GM23338 (cell line): ENCODE measurements around the gene DYRK1A. TPM values are rescaled to one million over a fixed set of nuclear protein-coding genes. Genes with fewer than 3 reads are reported as not detected.

Source experiments
- EZH2 ChIP-seq: fragments of 200-600 bp; sonication (generic); IDR thresholded peaks from one replicate; pipeline ENCODE4 v1.8.0; 2017; ENCODE audit warnings: antibody characterized with exemption, mild to moderate bottlenecking, low read depth; ENCODE audit not compliant: unreplicated experiment
- NANOG ChIP-seq: IDR thresholded peaks from 2 replicates; pipeline ENCODE4 v1.6.1; 2016; ENCODE audit warnings: antibody characterized with exemption, borderline replicate concordance
- POLR2AphosphoS5 ChIP-seq: IDR thresholded peaks from 2 replicates; pipeline ENCODE4 v1.6.1; 2016; ENCODE audit warnings: antibody characterized with exemption, low read depth
- STAT1 ChIP-seq: IDR thresholded peaks from one replicate; pipeline ENCODE4 v1.6.1; 2016; ENCODE audit warnings: antibody characterized with exemption; ENCODE audit not compliant: unreplicated experiment
- ZNF331 ChIP-seq: fragments of 250-450 bp; sonication (Bioruptor Pico); IDR thresholded peaks from 2 replicates; pipeline ENCODE4 v1.5.0; 2020; ENCODE audit warnings: low read depth, mild to moderate bottlenecking, moderate library complexity
- polyA plus RNA-seq: library from polyadenylated mRNA; unstranded; fragments of >200 nt; fragmentation: Nextera tagmentation; extraction: Ambion mirVana; gene quantifications from 2 replicates; pipeline ENCODE4 v1.2.1, GENCODE V29; 2016
- total RNA-seq: library from RNA; depleted of rRNA; stranded (reverse); fragments of >200 nt; shearing (Covaris generic); gene quantifications from 2 replicates; pipeline ENCODE4 v1.2.3, GENCODE V29; 2014
- TF ChIP-seq, protein P1 (sequence below): fragments of 250-450 bp; sonication (Bioruptor Pico); IDR thresholded peaks from 2 replicates; pipeline ENCODE4 v1.5.0; 2020; ENCODE audit warnings: mild to moderate bottlenecking, moderate library complexity
- TF ChIP-seq, protein P2 (sequence below), 2 experiments: fragments of 200-600 bp in 1 of 2; sonication (generic) in 1 of 2; conservative IDR thresholded peaks; 2 replicates each; pipeline versions ENCODE4 v1.5.1 to v1.6.1; 2016 to 2017; ENCODE audit warnings: antibody characterized with exemption in 2 of 2, low read depth in 2 of 2, mild to moderate bottlenecking in 2 of 2, moderate library complexity in 1 of 2
- TF ChIP-seq, protein P3 (sequence below): IDR thresholded peaks from 2 replicates; pipeline ENCODE4 v1.6.1; 2016; ENCODE audit warnings: antibody characterized with exemption

The DYRK1A gene
- total and polyA plus RNA-seq, 2 experiments from 2014 or later: 10.3 to 84.7 TPM

DNA sequence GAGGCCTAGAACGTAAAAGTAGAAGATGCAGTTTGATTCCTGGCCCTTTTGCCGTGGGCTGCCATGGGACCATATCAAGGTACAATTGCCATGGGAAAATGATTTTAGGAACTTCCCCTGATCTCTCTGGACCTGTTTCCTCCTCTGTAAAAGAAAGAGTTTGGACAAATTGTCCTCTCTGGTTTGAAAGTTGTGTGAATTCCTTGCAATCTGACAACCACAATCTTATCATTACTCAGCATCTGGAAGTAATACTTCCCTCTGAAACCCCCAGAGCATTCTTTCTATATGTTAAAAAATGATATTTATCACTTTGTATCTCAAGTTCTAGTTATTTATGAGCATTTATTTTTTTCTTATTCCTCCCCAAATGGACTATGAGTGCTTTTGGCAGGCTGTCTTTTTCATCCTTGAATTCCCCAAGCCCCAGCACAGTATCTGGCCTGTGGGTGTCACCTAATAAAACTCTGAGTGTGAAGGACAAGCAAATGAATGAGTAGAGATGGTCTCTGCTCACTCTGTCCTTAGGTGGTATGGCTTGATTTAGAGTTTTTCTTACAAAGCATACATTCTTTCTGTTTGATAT, 181.1 kb downstream of the DYRK1A start (continued):
- TF ChIP-seq, protein P1, sequence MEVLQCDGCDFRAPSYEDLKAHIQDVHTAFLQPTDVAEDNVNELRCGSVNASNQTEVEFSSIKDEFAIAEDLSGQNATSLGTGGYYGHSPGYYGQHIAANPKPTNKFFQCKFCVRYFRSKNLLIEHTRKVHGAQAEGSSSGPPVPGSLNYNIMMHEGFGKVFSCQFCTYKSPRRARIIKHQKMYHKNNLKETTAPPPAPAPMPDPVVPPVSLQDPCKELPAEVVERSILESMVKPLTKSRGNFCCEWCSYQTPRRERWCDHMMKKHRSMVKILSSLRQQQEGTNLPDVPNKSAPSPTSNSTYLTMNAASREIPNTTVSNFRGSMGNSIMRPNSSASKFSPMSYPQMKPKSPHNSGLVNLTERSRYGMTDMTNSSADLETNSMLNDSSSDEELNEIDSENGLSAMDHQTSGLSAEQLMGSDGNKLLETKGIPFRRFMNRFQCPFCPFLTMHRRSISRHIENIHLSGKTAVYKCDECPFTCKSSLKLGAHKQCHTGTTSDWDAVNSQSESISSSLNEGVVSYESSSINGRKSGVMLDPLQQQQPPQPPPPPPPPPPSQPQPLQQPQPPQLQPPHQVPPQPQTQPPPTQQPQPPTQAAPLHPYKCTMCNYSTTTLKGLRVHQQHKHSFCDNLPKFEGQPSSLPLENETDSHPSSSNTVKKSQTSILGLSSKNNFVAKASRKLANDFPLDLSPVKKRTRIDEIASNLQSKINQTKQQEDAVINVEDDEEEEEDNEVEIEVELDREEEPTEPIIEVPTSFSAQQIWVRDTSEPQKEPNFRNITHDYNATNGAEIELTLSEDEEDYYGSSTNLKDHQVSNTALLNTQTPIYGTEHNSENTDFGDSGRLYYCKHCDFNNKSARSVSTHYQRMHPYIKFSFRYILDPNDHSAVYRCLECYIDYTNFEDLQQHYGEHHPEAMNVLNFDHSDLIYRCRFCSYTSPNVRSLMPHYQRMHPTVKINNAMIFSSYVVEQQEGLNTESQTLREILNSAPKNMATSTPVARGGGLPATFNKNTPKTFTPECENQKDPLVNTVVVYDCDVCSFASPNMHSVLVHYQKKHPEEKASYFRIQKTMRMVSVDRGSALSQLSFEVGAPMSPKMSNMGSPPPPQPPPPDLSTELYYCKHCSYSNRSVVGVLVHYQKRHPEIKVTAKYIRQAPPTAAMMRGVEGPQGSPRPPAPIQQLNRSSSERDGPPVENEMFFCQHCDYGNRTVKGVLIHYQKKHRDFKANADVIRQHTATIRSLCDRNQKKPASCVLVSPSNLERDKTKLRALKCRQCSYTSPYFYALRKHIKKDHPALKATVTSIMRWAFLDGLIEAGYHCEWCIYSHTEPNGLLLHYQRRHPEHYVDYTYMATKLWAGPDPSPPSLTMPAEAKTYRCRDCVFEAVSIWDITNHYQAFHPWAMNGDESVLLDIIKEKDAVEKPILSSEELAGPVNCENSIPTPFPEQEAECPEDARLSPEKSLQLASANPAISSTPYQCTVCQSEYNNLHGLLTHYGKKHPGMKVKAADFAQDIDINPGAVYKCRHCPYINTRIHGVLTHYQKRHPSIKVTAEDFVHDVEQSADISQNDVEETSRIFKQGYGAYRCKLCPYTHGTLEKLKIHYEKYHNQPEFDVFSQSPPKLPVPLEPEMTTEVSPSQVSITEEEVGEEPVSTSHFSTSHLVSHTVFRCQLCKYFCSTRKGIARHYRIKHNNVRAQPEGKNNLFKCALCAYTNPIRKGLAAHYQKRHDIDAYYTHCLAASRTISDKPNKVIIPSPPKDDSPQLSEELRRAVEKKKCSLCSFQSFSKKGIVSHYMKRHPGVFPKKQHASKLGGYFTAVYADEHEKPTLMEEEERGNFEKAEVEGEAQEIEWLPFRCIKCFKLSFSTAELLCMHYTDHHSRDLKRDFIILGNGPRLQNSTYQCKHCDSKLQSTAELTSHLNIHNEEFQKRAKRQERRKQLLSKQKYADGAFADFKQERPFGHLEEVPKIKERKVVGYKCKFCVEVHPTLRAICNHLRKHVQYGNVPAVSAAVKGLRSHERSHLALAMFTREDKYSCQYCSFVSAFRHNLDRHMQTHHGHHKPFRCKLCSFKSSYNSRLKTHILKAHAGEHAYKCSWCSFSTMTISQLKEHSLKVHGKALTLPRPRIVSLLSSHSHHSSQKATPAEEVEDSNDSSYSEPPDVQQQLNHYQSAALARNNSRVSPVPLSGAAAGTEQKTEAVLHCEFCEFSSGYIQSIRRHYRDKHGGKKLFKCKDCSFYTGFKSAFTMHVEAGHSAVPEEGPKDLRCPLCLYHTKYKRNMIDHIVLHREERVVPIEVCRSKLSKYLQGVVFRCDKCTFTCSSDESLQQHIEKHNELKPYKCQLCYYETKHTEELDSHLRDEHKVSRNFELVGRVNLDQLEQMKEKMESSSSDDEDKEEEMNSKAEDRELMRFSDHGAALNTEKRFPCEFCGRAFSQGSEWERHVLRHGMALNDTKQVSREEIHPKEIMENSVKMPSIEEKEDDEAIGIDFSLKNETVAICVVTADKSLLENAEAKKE: no peak
- no peak for TF ChIP-seq POLR2AphosphoS5
- TF ChIP-seq, protein P2, sequence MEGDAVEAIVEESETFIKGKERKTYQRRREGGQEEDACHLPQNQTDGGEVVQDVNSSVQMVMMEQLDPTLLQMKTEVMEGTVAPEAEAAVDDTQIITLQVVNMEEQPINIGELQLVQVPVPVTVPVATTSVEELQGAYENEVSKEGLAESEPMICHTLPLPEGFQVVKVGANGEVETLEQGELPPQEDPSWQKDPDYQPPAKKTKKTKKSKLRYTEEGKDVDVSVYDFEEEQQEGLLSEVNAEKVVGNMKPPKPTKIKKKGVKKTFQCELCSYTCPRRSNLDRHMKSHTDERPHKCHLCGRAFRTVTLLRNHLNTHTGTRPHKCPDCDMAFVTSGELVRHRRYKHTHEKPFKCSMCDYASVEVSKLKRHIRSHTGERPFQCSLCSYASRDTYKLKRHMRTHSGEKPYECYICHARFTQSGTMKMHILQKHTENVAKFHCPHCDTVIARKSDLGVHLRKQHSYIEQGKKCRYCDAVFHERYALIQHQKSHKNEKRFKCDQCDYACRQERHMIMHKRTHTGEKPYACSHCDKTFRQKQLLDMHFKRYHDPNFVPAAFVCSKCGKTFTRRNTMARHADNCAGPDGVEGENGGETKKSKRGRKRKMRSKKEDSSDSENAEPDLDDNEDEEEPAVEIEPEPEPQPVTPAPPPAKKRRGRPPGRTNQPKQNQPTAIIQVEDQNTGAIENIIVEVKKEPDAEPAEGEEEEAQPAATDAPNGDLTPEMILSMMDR (conservative IDR thresholded peaks at IDR 0.05; ENCODE audit: low read depth in 2 of 2): no peak
- no peak for TF ChIP-seq STAT1
- TF ChIP-seq EZH2: no peak
- no peak for TF ChIP-seq NANOG
- TF ChIP-seq, protein P3, sequence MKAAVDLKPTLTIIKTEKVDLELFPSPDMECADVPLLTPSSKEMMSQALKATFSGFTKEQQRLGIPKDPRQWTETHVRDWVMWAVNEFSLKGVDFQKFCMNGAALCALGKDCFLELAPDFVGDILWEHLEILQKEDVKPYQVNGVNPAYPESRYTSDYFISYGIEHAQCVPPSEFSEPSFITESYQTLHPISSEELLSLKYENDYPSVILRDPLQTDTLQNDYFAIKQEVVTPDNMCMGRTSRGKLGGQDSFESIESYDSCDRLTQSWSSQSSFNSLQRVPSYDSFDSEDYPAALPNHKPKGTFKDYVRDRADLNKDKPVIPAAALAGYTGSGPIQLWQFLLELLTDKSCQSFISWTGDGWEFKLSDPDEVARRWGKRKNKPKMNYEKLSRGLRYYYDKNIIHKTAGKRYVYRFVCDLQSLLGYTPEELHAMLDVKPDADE: no peak
- no peak for TF ChIP-seq ZNF331 (CRISPR knock-in tag)
